GM23248 (cell line): ENCODE measurements around the gene NEDD4L. TPM values are rescaled to one million over a fixed set of nuclear protein-coding genes. Genes with fewer than 3 reads are reported as not detected.

Experiments
- DNase-seq: peaks from one replicate; pipeline ENCODE4 v3.0.0-alpha.2; 2015
- H2AFZ ChIP-seq: fragments of 200-600 bp; sonication (generic); 2 replicates; pipeline ENCODE4 v1.6.1; 2016; ENCODE audit warnings: antibody characterized with exemption
- H3F3A ChIP-seq: fragments of 200-600 bp; sonication (generic); 2 replicates; pipeline ENCODE4 v1.6.1; 2016; ENCODE audit warnings: mild to moderate bottlenecking, antibody characterized with exemption, mixed run types; ENCODE audit not compliant: insufficient read depth
- H3K27ac ChIP-seq: fragments of 200-600 bp; sonication (generic); 2 replicates; pipeline ENCODE4 v1.5.1; 2016; ENCODE audit warnings: mild to moderate bottlenecking
- H3K27me3 ChIP-seq: fragments of 200-600 bp; sonication (generic); replicated peaks from 2 replicates; pipeline ENCODE4 v1.6.1; 2016; ENCODE audit warnings: mild to moderate bottlenecking; ENCODE audit not compliant: insufficient read depth
- H3K36me3 ChIP-seq: fragments of 200-600 bp; sonication (generic); 2 replicates; pipeline ENCODE4 v1.6.1; 2016; ENCODE audit warnings: low read depth, mild to moderate bottlenecking
- H3K4me1 ChIP-seq: fragments of 200-600 bp; sonication (generic); 2 replicates; pipeline ENCODE4 v1.6.1; 2016; ENCODE audit warnings: mild to moderate bottlenecking; ENCODE audit not compliant: insufficient read depth
- H3K4me2 ChIP-seq: fragments of 200-600 bp; sonication (generic); one replicate; pipeline ENCODE4 v1.6.1; 2016; ENCODE audit warnings: mild to moderate bottlenecking; ENCODE audit not compliant: unreplicated experiment
- H3K4me3 ChIP-seq: fragments of 200-600 bp; sonication (generic); 2 replicates; pipeline ENCODE4 v1.5.1; 2016; ENCODE audit warnings: mild to moderate bottlenecking
- H3K79me2 ChIP-seq: fragments of 200-600 bp; sonication (generic); 2 replicates; pipeline ENCODE4 v1.6.1; 2016; ENCODE audit warnings: mild to moderate bottlenecking; ENCODE audit not compliant: insufficient read depth
- H3K9ac ChIP-seq: fragments of 200-600 bp; sonication (generic); 2 replicates; pipeline ENCODE4 v1.6.1; 2016; ENCODE audit warnings: mild to moderate bottlenecking
- H3K9me2 ChIP-seq: fragments of 200-600 bp; sonication (generic); 2 replicates; pipeline ENCODE4 v1.6.1; 2016; ENCODE audit warnings: mixed run types, mild to moderate bottlenecking, moderate library complexity; ENCODE audit not compliant: insufficient read depth
- H3K9me3 ChIP-seq: fragments of 200-600 bp; sonication (generic); one replicate; pipeline ENCODE4 v1.6.1; 2017; ENCODE audit warnings: low read depth
- H4K20me1 ChIP-seq: fragments of 200-600 bp; sonication (generic); 2 replicates; pipeline ENCODE4 v1.6.0; 2016; ENCODE audit not compliant: insufficient read depth
- EZH2 ChIP-seq: fragments of 200-600 bp; sonication (generic); IDR thresholded peaks from 2 replicates; pipeline ENCODE4 v1.6.1; 2018; ENCODE audit warnings: antibody characterized with exemption, mild to moderate bottlenecking; ENCODE audit not compliant: insufficient read depth, poor library complexity, severe bottlenecking
- EZH2phosphoT487 ChIP-seq: fragments of 200-600 bp; sonication (generic); IDR thresholded peaks from 2 replicates; pipeline ENCODE4 v1.6.1; 2018; ENCODE audit warnings: antibody characterized with exemption, moderate library complexity, mild to moderate bottlenecking, low read depth; ENCODE audit not compliant: insufficient read depth
- WGBS, 2 experiments: methylation state at CpG; one replicate each; pipeline ENCODE4 v1.1.6; 2015 to 2017; ENCODE audit warnings: low lambda C conversion rate in 2 of 2, low coverage in 1 of 2; ENCODE audit errors: missing lambda C conversion rate in 2 of 2; 5-methylcytosine and 5-hydroxymethylcytosine counted together
- in situ Hi-C: fragments of 300-500 bp; cut with MboI; formaldehyde crosslinking; loops from 2 replicates; pipeline ENCODE4 v1.15.0; 2020
- polyA plus RNA-seq: library from polyadenylated mRNA; unstranded; fragments of >200 nt; fragmentation: Nextera tagmentation; extraction: Ambion mirVana; gene quantifications from 2 replicates; pipeline ENCODE4 v1.2.1, GENCODE V29; 2016
- total RNA-seq: library from RNA; depleted of rRNA; stranded (reverse); fragments of >200 nt; shearing (Covaris generic); gene quantifications from 2 replicates; pipeline ENCODE4 v1.2.3, GENCODE V29; 2014

NEDD4L gene
- total and polyA plus RNA-seq, 2 experiments from 2014 or later = 3.7 to 6.1 TPM

GRCh38 chr18:58341916-58342315 is 297.9 kb downstream of the NEDD4L start:
- Histone ChIP-seq H3F3A (no peaks in the 10 kb centered on the region), H3K4me1 (no peaks in the 10 kb centered on the region), H3K4me3 (no peak overlapping the region), H3K79me2 (no peaks in the 10 kb centered on the region), H3K4me2 (no peak overlapping the region), H4K20me1 (no peaks in the 10 kb centered on the region), H3K27me3 (no peaks in the 10 kb centered on the region), H3K27ac (no peak overlapping the region), H3K9me3 (no peaks in the 10 kb centered on the region), H3K36me3 (no peaks in the 10 kb centered on the region), H3K9me2 (no peaks in the 10 kb centered on the region), H3K9ac (no peak overlapping the region), H2AFZ (no peak overlapping the region)
- WGBS, 2 experiments = 45 to 52% methylated on average over 8 of the region's 8 CpGs
- TF ChIP-seq EZH2phosphoT487 = no peak
- TF ChIP-seq EZH2 = no peak
- no peak for DNase-seq
- in situ Hi-C loops = no loop called here

DNA sequence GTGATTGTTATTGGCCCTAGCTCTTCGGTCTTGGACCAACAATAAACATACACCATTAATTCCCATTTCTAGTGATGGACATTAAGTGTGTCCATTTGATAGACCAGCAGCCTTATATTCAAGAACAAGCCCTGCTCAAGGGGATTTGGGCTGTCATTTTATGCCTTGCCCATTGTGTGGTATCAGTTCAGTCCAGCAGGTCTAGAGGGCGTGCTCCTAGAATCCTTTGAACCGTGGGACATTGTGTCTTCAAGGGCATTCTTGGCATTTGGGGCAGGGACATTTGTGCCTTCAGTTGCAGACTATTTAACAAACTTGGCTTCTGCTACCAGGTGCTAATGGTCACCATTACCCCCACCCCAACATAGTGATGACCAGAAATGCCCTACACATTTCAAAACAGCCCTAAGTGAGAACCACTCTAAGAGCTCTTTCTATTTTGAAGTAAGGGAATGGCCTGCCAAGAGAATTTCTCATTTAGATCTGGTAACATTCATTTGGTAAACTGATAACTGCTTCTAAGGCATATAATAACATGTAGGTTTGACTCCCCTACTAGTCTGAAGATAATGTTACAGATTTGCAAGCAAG is 300.1 kb downstream of the NEDD4L start:
- no peaks in the 10 kb centered on the region for H3K9me2 ChIP-seq
- no peaks in the 10 kb centered on the region for H4K20me1 ChIP-seq
- TF ChIP-seq EZH2 = no peak
- TF ChIP-seq EZH2phosphoT487 = no peak
- no peak for DNase-seq
- H3K36me3 ChIP-seq = no peaks in the 10 kb centered on the region
- WGBS, 2 experiments = 81 to 95% methylated on average over 3 of the region's 3 CpGs
- H3K4me1 ChIP-seq = no peaks in the 10 kb centered on the region
- no peak overlapping the region for H3K4me3 ChIP-seq
- no peak overlapping the region for H3K9ac ChIP-seq
- H3K4me2 ChIP-seq = no peak overlapping the region
- no peaks in the 10 kb centered on the region for H3F3A ChIP-seq
- no peak overlapping the region for H3K27ac ChIP-seq
- H3K9me3 ChIP-seq = no peaks in the 10 kb centered on the region
- no peak overlapping the region for H2AFZ ChIP-seq
- no peaks in the 10 kb centered on the region for H3K79me2 ChIP-seq
- in situ Hi-C loops = no loop called here
- no peaks in the 10 kb centered on the region for H3K27me3 ChIP-seq

DNA sequence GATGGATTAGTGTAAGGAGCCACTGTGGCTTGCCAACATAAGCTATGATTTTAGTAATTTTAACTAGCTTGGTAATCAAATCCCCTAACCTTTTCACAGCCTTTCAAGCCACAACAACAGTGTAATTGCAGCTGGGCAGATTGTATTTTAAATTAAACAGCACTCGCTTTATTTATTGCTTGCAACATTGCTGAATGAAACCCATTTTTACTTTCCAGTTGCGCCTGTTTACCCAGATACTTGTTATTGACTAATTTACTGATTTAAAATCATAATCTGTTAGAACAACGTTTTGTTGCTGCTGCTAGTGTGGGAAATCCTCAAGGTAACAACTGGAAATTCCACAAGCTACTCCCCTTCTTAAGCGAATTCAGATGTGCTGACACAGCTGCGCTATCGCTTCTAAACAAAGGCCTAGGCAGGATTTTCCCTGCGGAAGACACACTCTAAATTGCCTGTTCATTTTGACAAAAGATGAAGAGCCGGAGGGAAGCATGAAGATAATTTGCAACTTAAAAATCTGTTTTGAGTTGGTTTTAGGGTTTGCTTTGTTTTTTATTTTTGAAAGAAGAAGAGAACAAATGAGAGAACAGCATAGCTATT is 300.9 kb downstream of the NEDD4L start:
- Histone ChIP-seq H3K4me3 (no peak overlapping the region), H3K9me3 (no peaks in the 10 kb centered on the region), H3K27ac (no peak overlapping the region), H3K36me3 (no peaks in the 10 kb centered on the region), H3K9ac (no peak overlapping the region), H4K20me1 (no peaks in the 10 kb centered on the region), H3K79me2 (no peaks in the 10 kb centered on the region), H2AFZ (no peak overlapping the region), H3K4me1 (no peaks in the 10 kb centered on the region), H3K4me2 (no peak overlapping the region), H3K9me2 (no peaks in the 10 kb centered on the region), H3K27me3 (no peaks in the 10 kb centered on the region), H3F3A (no peaks in the 10 kb centered on the region)
- WGBS, 2 experiments = 93 to 94% methylated on average over 8 of the region's 8 CpGs
- in situ Hi-C loops = no loop called here
- TF ChIP-seq EZH2phosphoT487 (no peak), EZH2 (no peak)
- no peak for DNase-seq

DNA sequence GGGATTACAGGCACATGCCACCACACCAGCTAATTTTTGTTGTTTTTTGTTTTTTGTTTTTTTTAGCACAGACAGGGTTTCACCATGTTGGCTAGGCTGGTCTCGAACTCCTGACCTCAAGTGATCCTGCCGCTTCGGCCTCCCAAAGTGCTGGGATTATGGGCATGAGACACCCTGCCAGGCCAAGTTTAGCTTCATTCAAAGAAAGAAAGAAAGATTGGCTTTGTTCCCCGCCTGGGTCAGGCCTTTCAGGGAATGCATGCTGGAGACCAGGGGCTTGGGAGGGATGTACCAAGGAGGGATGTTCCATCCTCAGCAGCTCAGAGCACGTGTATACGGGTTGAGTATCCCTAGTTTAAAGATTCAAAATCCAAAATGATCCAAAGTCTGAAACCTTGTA is 301.8 kb downstream of the NEDD4L start:
- 84 to 86% methylated on average over 6 of the region's 6 CpGs for WGBS, 2 experiments
- H3K4me2 ChIP-seq = no peak overlapping the region
- H3F3A ChIP-seq = no peaks in the 10 kb centered on the region
- H3K4me1 ChIP-seq = no peaks in the 10 kb centered on the region
- no peaks in the 10 kb centered on the region for H3K9me2 ChIP-seq
- H3K36me3 ChIP-seq = no peaks in the 10 kb centered on the region
- H3K4me3 ChIP-seq = no peak overlapping the region
- no peak overlapping the region for H3K27ac ChIP-seq
- DNase-seq = no peak
- no peak overlapping the region for H3K9ac ChIP-seq
- in situ Hi-C loops = no loop called here
- H3K9me3 ChIP-seq = no peaks in the 10 kb centered on the region
- no peaks in the 10 kb centered on the region for H3K27me3 ChIP-seq
- TF ChIP-seq EZH2phosphoT487 (no peak), EZH2 (no peak)
- H2AFZ ChIP-seq = no peak overlapping the region
- no peaks in the 10 kb centered on the region for H4K20me1 ChIP-seq
- no peaks in the 10 kb centered on the region for H3K79me2 ChIP-seq

GRCh38 chr18:58347135-58347534 is 303.1 kb downstream of the NEDD4L start:
- Histone ChIP-seq H3K9me2 (no peaks in the 10 kb centered on the region), H3K9me3 (no peaks in the 10 kb centered on the region), H3K9ac (no peak overlapping the region), H3K79me2 (no peaks in the 10 kb centered on the region), H3K27me3 (no peaks in the 10 kb centered on the region), H3K4me3 (no peak overlapping the region), H3F3A (no peaks in the 10 kb centered on the region), H3K4me2 (no peak overlapping the region), H4K20me1 (no peaks in the 10 kb centered on the region), H2AFZ (no peak overlapping the region), H3K27ac (no peak overlapping the region), H3K36me3 (no peaks in the 10 kb centered on the region), H3K4me1 (no peaks in the 10 kb centered on the region)
- WGBS, 2 experiments = 66 to 81% methylated on average over 7 of the region's 7 CpGs
- in situ Hi-C loops = no loop called here
- TF ChIP-seq EZH2 = no peak
- TF ChIP-seq EZH2phosphoT487 = no peak
- DNase-seq = no peak
